WTC11 (cell line): ENCODE data around the gene NRG3. TPM values are rescaled to one million over a fixed set of nuclear protein-coding genes. Genes with fewer than 3 reads are reported as not detected.

Experiments used
- ATAC-seq: fragments of 200-7000 bp; cut with Tn5 transposase; 2 replicates; pipeline ENCODE4 v1.10.0; 2021; ENCODE audit warnings: mild to moderate bottlenecking, moderate library complexity
- CTCF ChIA-PET: fragments of 300-600 bp; sonication (Branson Sonifier 250); formaldehyde crosslinking; loops from one replicate; lab custom pipeline; 2021; ENCODE audit warnings: antibody characterized with exemption; lab: Charles Lee
- POLR2A ChIA-PET: fragments of 350-600 bp; sonication (Branson Sonifier 250); formaldehyde crosslinking; loops from one replicate; lab custom pipeline; 2021; ENCODE audit warnings: antibody characterized with exemption; lab: Charles Lee
- DNase-seq: peaks from one replicate; pipeline ENCODE4 v3.0.0; 2021; ENCODE audit warnings: low spot score
- H3K27ac Mint-ChIP-seq: 2 replicates; pipeline ENCODE4 v1.8.0; 2021; ENCODE audit warnings: mixed read lengths
- H3K27me3 Mint-ChIP-seq: 2 replicates; pipeline ENCODE4 v1.8.0; 2021; ENCODE audit warnings: low read depth, mild to moderate bottlenecking, moderate library complexity, mixed read lengths
- H3K36me3 Mint-ChIP-seq: 2 replicates; pipeline ENCODE4 v1.8.0; 2021; ENCODE audit warnings: mixed read lengths
- H3K4me1 Mint-ChIP-seq: 2 replicates; pipeline ENCODE4 v1.8.0; 2022; ENCODE audit warnings: mixed read lengths
- H3K4me3 Mint-ChIP-seq: 2 replicates; pipeline ENCODE4 v1.8.0; 2021; ENCODE audit warnings: mild to moderate bottlenecking, moderate library complexity, mixed read lengths
- H3K9me3 Mint-ChIP-seq: 2 replicates; pipeline ENCODE4 v1.8.0; 2021; ENCODE audit warnings: mixed read lengths
- ARID4B ChIP-seq: sonication (generic); formaldehyde crosslinking; IDR thresholded peaks from 2 replicates; pipeline ENCODE4 v1.8.0; 2023; ENCODE audit warnings: missing genetic modification reagents, mild to moderate bottlenecking, borderline replicate concordance
- CREM ChIP-seq: sonication (generic); formaldehyde crosslinking; IDR thresholded peaks from 2 replicates; pipeline ENCODE4 v1.8.1; 2022; ENCODE audit warnings: mild to moderate bottlenecking, missing genetic modification reagents, moderate library complexity
- JAZF1 ChIP-seq: fragments of 250-450 bp; sonication (Bioruptor Pico); IDR thresholded peaks from 2 replicates; pipeline ENCODE4 v1.9.0; 2021; ENCODE audit warnings: moderate library complexity, mild to moderate bottlenecking, inconsistent platforms
- KAT7 ChIP-seq: sonication (generic); formaldehyde crosslinking; IDR thresholded peaks from 2 replicates; pipeline ENCODE4 v1.8.1; 2023; ENCODE audit warnings: missing genetic modification reagents, mild to moderate bottlenecking, borderline replicate concordance
- MXD4 ChIP-seq: fragments of 250-450 bp; sonication (Bioruptor Pico); IDR thresholded peaks from 2 replicates; pipeline ENCODE4 v1.8.0; 2021; ENCODE audit warnings: mild to moderate bottlenecking, moderate library complexity, borderline replicate concordance
- NFATC4 ChIP-seq: fragments of 250-450 bp; sonication (Bioruptor Pico); IDR thresholded peaks from 2 replicates; pipeline ENCODE4 v1.9.0; 2021; ENCODE audit warnings: mild to moderate bottlenecking
- OVOL2 ChIP-seq: fragments of 250-450 bp; sonication (Bioruptor Pico); IDR thresholded peaks from 2 replicates; pipeline ENCODE4 v1.9.0; 2021; ENCODE audit warnings: mild to moderate bottlenecking, borderline replicate concordance
- PRRX2 ChIP-seq: fragments of 250-450 bp; sonication (Bioruptor Pico); IDR thresholded peaks from 2 replicates; pipeline ENCODE4 v1.8.0; 2021; ENCODE audit warnings: mild to moderate bottlenecking
- RORB ChIP-seq: fragments of 250-450 bp; sonication (Bioruptor Pico); IDR thresholded peaks from 2 replicates; pipeline ENCODE4 v1.9.0; 2021; ENCODE audit warnings: mild to moderate bottlenecking
- SOX15 ChIP-seq: fragments of 250-450 bp; sonication (Bioruptor Pico); IDR thresholded peaks from 2 replicates; pipeline ENCODE4 v1.9.0; 2021; ENCODE audit warnings: mild to moderate bottlenecking
- TEAD4 ChIP-seq: sonication (generic); formaldehyde crosslinking; IDR thresholded peaks from 2 replicates; pipeline ENCODE4 v1.8.0; 2022; ENCODE audit warnings: mild to moderate bottlenecking, missing genetic modification reagents
- ZNF416 ChIP-seq: fragments of 250-450 bp; sonication (Bioruptor Pico); IDR thresholded peaks from 2 replicates; pipeline ENCODE4 v1.9.0; 2021; ENCODE audit warnings: mild to moderate bottlenecking, inconsistent platforms
- ZNF423 ChIP-seq: fragments of 250-450 bp; sonication (Bioruptor Pico); IDR thresholded peaks from 2 replicates; pipeline ENCODE4 v2.1.2; 2022; ENCODE audit warnings: mild to moderate bottlenecking, moderate library complexity
- total RNA-seq: library from RNA; stranded (reverse); gene quantifications from 3 replicates; pipeline ENCODE4 v1.2.3, GENCODE V29; 2021
- TF ChIP-seq, protein P1 (sequence below): sonication (generic); formaldehyde crosslinking; IDR thresholded peaks from 2 replicates; pipeline ENCODE4 v1.8.1; 2022; ENCODE audit warnings: missing genetic modification reagents, borderline replicate concordance
- TF ChIP-seq, protein P2 (sequence below): fragments of 250-450 bp; sonication (Bioruptor Pico); IDR thresholded peaks from 2 replicates; pipeline ENCODE4 v2.1.2; 2022; ENCODE audit warnings: mild to moderate bottlenecking, moderate library complexity
- TF ChIP-seq, protein P3 (sequence below): fragments of 250-450 bp; sonication (Bioruptor Pico); IDR thresholded peaks from 2 replicates; pipeline ENCODE4 v1.8.0; 2021; ENCODE audit warnings: mild to moderate bottlenecking

Gene NRG3
- total RNA-seq, 1 experiment from 2014 or later = 7.0 TPM

- POLR2A ChIA-PET = no interaction called here
- Mint-ChIP-seq H3K4me1 (peaks cover 11% of the 10 kb centered on the region), H3K36me3 (no peaks in the 10 kb centered on the region), H3K4me3 (no peak overlapping the region), H3K9me3 (peaks cover 9% of the 10 kb centered on the region), H3K27ac (no peak overlapping the region), H3K27me3 (no peaks in the 10 kb centered on the region)
- CTCF ChIA-PET = no interaction called here
- no peak for TF ChIP-seq MXD4 (CRISPR knock-in tag)
- TF ChIP-seq SOX15 (CRISPR knock-in tag) = no peak
- TF ChIP-seq, protein P1, sequence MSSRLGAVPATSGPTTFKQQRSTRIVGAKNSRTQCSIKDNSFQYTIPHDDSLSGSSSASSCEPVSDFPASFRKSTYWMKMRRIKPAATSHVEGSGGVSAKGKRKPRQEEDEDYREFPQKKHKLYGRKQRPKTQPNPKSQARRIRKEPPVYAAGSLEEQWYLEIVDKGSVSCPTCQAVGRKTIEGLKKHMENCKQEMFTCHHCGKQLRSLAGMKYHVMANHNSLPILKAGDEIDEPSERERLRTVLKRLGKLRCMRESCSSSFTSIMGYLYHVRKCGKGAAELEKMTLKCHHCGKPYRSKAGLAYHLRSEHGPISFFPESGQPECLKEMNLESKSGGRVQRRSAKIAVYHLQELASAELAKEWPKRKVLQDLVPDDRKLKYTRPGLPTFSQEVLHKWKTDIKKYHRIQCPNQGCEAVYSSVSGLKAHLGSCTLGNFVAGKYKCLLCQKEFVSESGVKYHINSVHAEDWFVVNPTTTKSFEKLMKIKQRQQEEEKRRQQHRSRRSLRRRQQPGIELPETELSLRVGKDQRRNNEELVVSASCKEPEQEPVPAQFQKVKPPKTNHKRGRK (CRISPR knock-in tag) = no peak
- TF ChIP-seq, protein P2, sequence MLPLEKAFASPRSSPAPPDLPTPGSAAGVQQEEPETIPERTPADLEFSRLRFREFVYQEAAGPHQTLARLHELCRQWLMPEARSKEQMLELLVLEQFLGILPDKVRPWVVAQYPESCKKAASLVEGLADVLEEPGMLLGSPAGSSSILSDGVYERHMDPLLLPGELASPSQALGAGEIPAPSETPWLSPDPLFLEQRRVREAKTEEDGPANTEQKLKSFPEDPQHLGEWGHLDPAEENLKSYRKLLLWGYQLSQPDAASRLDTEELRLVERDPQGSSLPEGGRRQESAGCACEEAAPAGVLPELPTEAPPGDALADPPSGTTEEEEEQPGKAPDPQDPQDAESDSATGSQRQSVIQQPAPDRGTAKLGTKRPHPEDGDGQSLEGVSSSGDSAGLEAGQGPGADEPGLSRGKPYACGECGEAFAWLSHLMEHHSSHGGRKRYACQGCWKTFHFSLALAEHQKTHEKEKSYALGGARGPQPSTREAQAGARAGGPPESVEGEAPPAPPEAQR (CRISPR knock-in tag) = no peak
- no peak for TF ChIP-seq ZNF423 (CRISPR knock-in tag)
- no peak for DNase-seq
- ATAC-seq = peak; percentile 28; the same call in 1 of the 2 replicates
Observed at GRCh38 chr10:82817676-82818422, 942.9 kb downstream of the NRG3 start.

DNA sequence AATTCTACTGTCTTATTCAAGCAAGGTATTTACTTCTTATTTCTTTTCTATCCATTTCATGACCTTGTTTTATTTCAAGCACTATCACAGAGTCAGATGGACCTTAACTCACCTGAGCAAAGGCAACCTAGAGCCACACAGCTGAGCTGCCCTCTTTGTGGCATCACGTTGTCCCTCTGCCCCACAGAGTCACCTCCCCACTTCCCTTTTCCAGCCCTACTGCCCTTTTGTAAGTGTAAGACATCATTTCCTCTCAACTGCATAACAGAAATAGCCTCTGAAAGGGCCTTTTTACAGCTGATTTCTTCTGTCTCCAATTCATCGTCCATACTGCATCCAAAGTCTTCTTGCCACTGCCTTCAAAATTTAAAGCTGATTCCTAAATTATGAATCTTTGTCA, 946.0 kb downstream of the NRG3 start:
- Mint-ChIP-seq H3K36me3 (no peaks in the 10 kb centered on the region), H3K27ac (no peak overlapping the region), H3K27me3 (no peaks in the 10 kb centered on the region), H3K9me3 (peaks cover 4% of the 10 kb centered on the region), H3K4me1 (peaks cover 14% of the 10 kb centered on the region), H3K4me3 (no peak overlapping the region)
- ChIA-PET CTCF (interaction anchor here (1.8 kb wide), 1 partner anchor 9 kb away, joined by 5 read pairs; no protein-coding TSS in a partner anchor), POLR2A (no interaction called here)
- no peak for ATAC-seq
- no peak for DNase-seq
- TF ChIP-seq JAZF1 (CRISPR knock-in tag) = no peak
- no peak for TF ChIP-seq TEAD4 (CRISPR knock-in tag)
- TF ChIP-seq, protein P1 (CRISPR knock-in tag) = no peak
- TF ChIP-seq CREM (CRISPR knock-in tag) = no peak
- no peak for TF ChIP-seq KAT7 (CRISPR knock-in tag)
- no peak for TF ChIP-seq PRRX2 (CRISPR knock-in tag)
- no peak for TF ChIP-seq OVOL2
- no peak for TF ChIP-seq RORB (CRISPR knock-in tag)
- TF ChIP-seq ZNF416 (CRISPR knock-in tag) = no peak
- TF ChIP-seq, protein P3, sequence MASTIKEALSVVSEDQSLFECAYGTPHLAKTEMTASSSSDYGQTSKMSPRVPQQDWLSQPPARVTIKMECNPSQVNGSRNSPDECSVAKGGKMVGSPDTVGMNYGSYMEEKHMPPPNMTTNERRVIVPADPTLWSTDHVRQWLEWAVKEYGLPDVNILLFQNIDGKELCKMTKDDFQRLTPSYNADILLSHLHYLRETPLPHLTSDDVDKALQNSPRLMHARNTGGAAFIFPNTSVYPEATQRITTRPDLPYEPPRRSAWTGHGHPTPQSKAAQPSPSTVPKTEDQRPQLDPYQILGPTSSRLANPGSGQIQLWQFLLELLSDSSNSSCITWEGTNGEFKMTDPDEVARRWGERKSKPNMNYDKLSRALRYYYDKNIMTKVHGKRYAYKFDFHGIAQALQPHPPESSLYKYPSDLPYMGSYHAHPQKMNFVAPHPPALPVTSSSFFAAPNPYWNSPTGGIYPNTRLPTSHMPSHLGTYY = no peak
- no peak for TF ChIP-seq ARID4B (CRISPR knock-in tag)
- TF ChIP-seq NFATC4 (CRISPR knock-in tag) = no peak
